Fibroblast of pulmonary artery (primary cell): ENCODE data around the gene HLCS.
A peak's percentile ranks its signal among the peaks of the same experiment; 100 is the strongest.

Experiments
- DNase-seq: peaks from one replicate; pipeline ENCODE4 v3.0.0-alpha.2; 2010; ENCODE audit warnings: low read depth
- H3K4me3 ChIP-seq: replicated peaks from 2 replicates; pipeline ENCODE4 v1.5.1; 2011; ENCODE audit warnings: low read depth, mild to moderate bottlenecking, control low read depth, low read length, moderate library complexity
- TF ChIP-seq, protein P1 (sequence below): IDR thresholded peaks from 2 replicates; pipeline ENCODE4 v1.5.1; 2011; ENCODE audit warnings: mild to moderate bottlenecking, control low read depth, low read length, inconsistent platforms; ENCODE audit errors: missing control alignments

The HLCS gene

DNA sequence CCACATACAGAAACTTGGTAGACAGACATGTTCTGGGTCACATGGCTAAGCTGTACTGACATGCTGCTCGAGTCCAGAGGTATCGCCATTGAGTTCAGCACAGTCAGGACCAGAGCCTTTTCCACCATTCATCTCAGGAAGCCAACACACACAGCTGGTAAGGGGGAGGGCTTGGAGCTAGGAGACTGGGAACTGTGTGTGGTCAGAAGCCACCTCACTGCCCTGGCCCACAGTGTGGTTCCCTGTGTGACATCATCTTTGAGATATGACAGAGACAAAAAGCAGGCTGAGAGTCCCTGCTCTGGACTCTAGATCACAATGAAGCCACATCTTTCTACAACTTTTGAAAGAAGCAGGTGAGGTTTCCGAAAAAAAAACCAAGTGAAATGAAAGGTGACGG, 160.4 kb downstream of the HLCS start:
- TF ChIP-seq, protein P1, sequence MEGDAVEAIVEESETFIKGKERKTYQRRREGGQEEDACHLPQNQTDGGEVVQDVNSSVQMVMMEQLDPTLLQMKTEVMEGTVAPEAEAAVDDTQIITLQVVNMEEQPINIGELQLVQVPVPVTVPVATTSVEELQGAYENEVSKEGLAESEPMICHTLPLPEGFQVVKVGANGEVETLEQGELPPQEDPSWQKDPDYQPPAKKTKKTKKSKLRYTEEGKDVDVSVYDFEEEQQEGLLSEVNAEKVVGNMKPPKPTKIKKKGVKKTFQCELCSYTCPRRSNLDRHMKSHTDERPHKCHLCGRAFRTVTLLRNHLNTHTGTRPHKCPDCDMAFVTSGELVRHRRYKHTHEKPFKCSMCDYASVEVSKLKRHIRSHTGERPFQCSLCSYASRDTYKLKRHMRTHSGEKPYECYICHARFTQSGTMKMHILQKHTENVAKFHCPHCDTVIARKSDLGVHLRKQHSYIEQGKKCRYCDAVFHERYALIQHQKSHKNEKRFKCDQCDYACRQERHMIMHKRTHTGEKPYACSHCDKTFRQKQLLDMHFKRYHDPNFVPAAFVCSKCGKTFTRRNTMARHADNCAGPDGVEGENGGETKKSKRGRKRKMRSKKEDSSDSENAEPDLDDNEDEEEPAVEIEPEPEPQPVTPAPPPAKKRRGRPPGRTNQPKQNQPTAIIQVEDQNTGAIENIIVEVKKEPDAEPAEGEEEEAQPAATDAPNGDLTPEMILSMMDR: no peak
- no peak overlapping the region for H3K4me3 ChIP-seq
- peak; percentile 8 for DNase-seq

DNA sequence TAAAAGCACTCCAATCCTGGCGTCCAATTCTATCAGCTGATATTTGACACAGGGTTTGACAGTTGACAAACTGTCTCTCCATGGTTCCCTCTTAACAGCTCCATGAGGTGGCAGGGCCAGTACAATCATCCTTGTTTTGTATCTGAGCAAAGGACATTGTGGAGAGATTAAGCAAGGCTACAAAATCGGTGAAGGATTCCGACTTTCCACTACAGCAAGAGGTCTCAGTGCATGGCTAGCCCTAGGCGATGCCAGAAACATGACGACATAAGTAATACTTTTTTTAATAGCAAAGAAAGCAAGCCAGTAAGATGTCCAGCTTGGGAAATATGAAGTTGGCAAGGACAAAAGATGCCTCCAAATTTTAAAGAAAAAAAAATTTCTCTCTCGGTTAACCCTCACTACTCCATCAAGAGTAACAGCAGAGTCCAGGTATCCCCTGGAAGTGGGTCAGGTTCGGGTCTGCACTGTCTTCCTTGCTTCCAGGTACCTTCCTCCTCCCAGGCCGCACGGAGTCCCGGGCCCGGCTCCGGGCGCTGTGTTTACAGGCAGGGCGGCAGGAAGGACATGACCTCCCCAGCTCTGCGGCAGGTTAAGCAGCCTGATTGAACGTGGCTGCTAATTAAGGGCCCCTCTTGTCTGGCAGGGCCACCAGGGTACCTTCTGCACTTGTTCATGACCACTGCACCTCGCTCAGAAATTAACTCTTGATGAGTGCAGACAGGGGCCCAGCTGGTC, 161.4 kb downstream of the HLCS start:
- no peak overlapping the region for H3K4me3 ChIP-seq
- TF ChIP-seq, protein P1: no peak
- no peak for DNase-seq

DNA sequence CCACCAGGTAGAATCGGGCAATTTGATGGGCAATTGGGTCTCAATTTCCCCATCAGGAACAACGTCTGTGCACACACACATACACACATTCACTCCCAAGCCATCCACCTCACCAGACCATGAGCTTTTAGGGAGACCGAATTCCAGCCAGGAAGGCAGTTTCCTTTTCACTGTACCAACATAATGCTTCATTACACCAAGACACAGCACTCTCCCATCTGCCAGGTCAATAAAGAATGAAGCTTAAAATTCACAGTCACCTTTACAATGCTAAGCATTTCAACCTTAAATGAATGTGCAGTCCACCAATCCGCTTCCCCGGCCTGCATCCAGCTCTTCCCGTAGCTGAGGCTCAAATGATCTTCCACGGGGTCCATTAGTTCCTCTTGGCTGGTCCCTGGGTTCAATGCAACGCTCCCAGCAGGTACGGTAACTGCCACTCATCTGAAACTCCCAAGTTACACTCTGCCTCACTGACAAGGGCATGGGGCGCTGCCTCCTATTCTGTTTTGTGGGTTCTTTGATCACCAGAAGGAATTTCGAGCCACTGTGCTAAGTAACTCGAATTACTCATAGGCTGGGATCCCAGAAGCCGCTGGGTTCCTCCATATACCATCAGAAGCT, 162.5 kb downstream of the HLCS start:
- TF ChIP-seq, protein P1: no peak
- H3K4me3 ChIP-seq: no peak overlapping the region
- DNase-seq: no peak

GRCh38 chr21:36803051-36803645, 163.3 kb downstream of the HLCS start:
- no peak overlapping the region for H3K4me3 ChIP-seq
- TF ChIP-seq, protein P1: no peak
- DNase-seq: no peak

GRCh38 chr21:36800734-36801133, 165.7 kb downstream of the HLCS start:
- no peak for DNase-seq
- H3K4me3 ChIP-seq: no peak overlapping the region
- TF ChIP-seq, protein P1: no peak

DNA sequence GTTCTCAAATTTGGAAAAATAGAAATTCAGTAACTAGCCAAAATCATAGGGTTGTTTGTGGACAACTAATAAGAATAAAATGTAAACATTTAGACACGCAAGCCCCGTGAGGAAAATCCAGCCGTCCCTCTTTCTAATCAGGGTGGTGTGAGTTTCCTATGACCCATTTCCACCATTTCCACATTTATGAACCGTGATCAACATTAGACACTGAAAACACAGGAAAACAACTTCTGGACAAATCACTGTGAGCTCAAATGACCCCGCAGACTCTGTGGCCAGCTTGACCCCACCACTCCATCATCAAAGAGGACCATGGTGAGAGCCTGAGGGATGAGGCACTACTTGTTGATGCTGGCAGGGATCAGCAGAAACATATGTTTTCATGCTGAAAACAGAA, 166.6 kb downstream of the HLCS start:
- H3K4me3 ChIP-seq: no peak overlapping the region
- DNase-seq: no peak
- TF ChIP-seq, protein P1: no peak
